ENCODE measurements around the gene GRIK4. TPM values are rescaled to one million over a fixed set of nuclear protein-coding genes. Genes with fewer than 3 reads are reported as not detected.

The GRIK4 gene
- total RNA-seq, 2 experiments from 2014 or later, result not detected

DNA sequence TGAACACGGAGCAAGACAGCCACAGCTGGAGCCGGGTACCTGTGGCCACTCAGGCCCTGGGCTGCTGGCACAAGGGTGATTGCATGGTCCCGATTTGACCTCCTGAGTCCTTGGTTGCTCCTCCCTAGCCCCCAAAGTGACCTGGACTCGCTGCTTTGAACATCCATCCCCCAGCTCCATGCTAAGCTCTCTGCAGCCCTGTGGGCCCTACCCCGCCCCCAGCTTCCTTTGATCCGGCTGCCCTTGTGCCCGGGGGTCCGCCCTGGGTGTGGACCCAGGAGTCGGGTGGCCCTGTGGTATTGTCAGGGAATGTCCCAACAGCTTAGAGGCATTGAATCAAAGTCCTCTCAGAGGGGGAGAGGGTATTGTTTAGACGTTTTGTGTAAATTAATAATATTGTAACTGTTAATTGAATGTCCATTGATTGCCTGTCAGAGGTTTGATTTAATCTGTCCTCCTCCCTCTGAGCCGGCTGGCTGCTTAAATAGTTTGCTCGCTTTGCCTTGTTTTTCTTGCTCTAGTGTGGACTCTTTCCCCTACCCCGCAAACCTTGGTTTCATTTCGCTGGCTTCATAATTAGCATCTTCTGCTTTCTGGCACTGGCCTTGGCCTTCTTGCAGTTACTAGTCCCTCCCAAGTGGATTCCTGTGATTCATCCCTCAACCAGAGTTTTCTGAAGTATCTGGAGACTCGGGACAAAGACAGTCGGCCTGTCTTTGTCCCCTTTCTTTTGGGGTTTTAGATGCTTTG is 20.7 kb downstream of the GRIK4 start:
- POLR2A ChIA-PET, result no interaction called here
- H3K9me3 Mint-ChIP-seq (ENCODE audit: insufficient read depth), result no peaks in the 10 kb centered on the region
- no peak for DNase-seq
- H3K4me3 Mint-ChIP-seq, result no peak overlapping the region
- CTCF ChIA-PET, result no interaction called here
- no peaks in the 10 kb centered on the region for H3K4me1 Mint-ChIP-seq (ENCODE audit: low read depth)
- no peak overlapping the region for H3K27ac Mint-ChIP-seq
- ATAC-seq, result no peak
- H3K27me3 Mint-ChIP-seq (ENCODE audit: low read depth), result no peaks in the 10 kb centered on the region
- no peaks in the 10 kb centered on the region for H3K36me3 Mint-ChIP-seq (ENCODE audit: low read depth)

DNA sequence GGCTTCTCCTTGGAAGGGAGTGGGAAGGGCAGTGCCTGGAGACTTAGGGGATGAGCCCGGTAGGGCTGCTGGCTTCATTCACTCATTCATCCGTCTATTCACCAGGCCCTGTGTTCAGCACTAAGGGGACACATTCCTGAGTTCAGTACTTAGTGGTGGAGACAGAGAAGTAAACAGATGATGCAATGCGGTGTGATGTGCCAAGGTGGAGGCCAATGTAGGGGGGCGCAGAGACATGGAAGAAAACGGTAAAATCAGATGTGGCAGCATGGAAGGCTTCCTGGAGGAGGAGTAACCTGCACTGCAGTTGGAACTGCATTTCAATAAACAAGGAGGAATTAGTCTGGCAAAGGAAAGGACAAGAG is 21.3 kb downstream of the GRIK4 start:
- Mint-ChIP-seq H3K36me3 (ENCODE audit: low read depth) (no peaks in the 10 kb centered on the region), H3K27ac (no peak overlapping the region), H3K4me3 (no peak overlapping the region), H3K9me3 (ENCODE audit: insufficient read depth) (no peaks in the 10 kb centered on the region), H3K27me3 (ENCODE audit: low read depth) (no peaks in the 10 kb centered on the region), H3K4me1 (ENCODE audit: low read depth) (no peaks in the 10 kb centered on the region)
- DNase-seq (no peak), ATAC-seq (no peak)
- ChIA-PET POLR2A (no interaction called here), CTCF (no interaction called here)

DNA sequence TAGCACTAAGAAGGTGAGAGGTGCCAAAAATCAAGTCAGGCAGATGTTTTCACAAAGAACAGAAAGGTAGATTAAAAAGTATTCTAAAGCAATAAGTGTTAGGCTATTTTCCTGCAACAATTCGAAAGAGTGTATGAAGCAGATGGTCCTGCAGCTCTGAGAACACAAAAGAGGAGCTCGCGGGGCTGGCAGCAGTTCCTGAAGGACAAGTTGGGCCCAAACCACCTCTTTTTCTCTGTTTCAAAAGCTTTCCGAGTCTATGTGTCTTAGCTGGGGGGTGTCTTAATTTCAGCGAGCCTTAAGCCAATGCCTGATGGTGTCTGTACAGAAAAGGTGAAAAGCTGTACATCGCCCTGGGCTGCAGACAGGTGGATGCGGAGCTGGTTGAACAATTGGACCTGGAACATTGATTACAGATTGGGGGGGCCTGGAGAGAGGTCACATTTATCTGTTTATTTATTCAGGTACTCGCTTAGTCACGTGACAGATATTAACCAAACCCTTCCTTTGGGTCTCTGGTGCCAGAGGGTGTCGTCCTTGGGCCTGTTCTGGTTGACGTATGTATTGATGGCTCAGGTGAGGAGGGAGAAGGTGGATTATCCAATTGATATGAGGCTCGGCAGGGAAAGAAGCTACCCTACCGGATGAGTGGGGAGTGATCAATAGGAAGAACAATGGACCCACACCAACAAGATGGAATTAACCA is 24.7 kb downstream of the GRIK4 start:
- Mint-ChIP-seq H3K27ac (no peak overlapping the region), H3K36me3 (ENCODE audit: low read depth) (no peaks in the 10 kb centered on the region), H3K4me1 (ENCODE audit: low read depth) (no peaks in the 10 kb centered on the region), H3K9me3 (ENCODE audit: insufficient read depth) (no peaks in the 10 kb centered on the region), H3K4me3 (no peak overlapping the region), H3K27me3 (ENCODE audit: low read depth) (no peaks in the 10 kb centered on the region)
- no peak for ATAC-seq
- DNase-seq, result no peak
- CTCF ChIA-PET, result no interaction called here
- POLR2A ChIA-PET, result no interaction called here

DNA sequence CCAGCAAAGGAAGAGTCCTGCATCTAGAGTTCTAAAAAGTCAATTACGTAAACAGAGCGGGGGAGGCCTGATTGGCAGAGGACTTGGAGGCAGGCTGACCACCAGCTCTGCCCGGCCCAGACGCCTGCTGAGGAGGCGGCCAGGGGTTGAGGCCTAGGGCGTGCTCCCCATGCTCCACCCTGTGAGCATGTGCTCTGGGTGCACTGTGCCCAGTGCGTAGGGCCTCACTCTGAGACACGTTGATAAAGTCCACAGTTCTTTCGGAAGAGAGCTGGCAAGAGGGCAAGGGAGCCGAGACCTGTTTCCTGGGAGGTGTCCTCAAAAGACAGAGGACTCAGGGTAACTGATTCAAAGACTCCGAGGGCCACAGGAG is 25.2 kb downstream of the GRIK4 start:
- H3K27me3 Mint-ChIP-seq (ENCODE audit: low read depth), result no peaks in the 10 kb centered on the region
- ChIA-PET CTCF (no interaction called here), POLR2A (no interaction called here)
- DNase-seq (no peak), ATAC-seq (no peak)
- H3K9me3 Mint-ChIP-seq (ENCODE audit: insufficient read depth), result no peaks in the 10 kb centered on the region
- H3K4me1 Mint-ChIP-seq (ENCODE audit: low read depth), result no peaks in the 10 kb centered on the region
- H3K4me3 Mint-ChIP-seq, result no peak overlapping the region
- H3K27ac Mint-ChIP-seq, result no peak overlapping the region
- no peaks in the 10 kb centered on the region for H3K36me3 Mint-ChIP-seq (ENCODE audit: low read depth)

DNA sequence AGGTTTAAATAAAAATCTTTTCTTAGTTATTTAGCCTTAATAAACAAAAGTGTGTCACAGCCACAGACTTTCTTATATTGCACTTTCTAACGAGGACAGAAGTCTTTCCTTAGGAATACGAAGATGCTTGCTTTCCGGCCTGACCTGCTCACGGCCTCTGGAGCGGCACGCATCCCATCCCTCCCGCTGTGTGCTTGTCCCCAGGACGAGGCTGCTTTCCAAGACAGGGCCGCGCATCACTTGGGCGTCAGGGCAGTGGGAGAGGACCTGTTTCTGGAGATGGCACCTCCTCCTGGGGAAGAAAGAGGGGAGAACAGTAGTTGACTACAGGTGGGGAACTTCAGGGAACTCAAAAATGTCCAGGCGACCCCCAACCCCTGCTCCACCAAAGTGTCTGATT is 26.4 kb downstream of the GRIK4 start:
- no peak overlapping the region for H3K4me3 Mint-ChIP-seq
- ATAC-seq, result no peak
- no peaks in the 10 kb centered on the region for H3K36me3 Mint-ChIP-seq (ENCODE audit: low read depth)
- ChIA-PET POLR2A (no interaction called here), CTCF (no interaction called here)
- DNase-seq, result no peak
- H3K4me1 Mint-ChIP-seq (ENCODE audit: low read depth), result no peaks in the 10 kb centered on the region
- H3K27me3 Mint-ChIP-seq (ENCODE audit: low read depth), result peaks cover 2% of the 10 kb centered on the region
- no peak overlapping the region for H3K27ac Mint-ChIP-seq
- no peaks in the 10 kb centered on the region for H3K9me3 Mint-ChIP-seq (ENCODE audit: insufficient read depth)

DNA sequence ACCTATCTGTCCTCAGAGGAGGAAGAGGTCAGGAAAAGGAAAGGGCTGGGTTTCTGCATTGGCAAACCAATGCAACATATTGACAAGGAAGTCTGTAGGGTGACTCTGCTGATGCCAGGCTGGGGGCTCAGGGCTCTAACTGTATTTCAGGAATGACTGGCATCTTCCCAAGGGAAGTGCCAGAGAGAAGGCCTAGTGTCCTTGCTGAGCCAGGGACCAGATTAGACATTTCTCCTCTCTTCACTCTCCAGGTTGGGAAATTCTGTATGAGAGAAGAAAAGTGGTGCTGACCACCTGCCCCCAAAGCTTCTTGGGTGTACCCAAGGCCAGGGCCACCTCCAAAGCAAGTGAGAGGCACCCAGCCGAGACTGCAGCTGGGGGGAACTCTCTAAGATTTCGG is 27.2 kb downstream of the GRIK4 start:
- ChIA-PET CTCF (no interaction called here), POLR2A (no interaction called here)
- H3K4me3 Mint-ChIP-seq, result no peak overlapping the region
- no peak for ATAC-seq
- no peak overlapping the region for H3K27ac Mint-ChIP-seq
- DNase-seq, result no peak
- H3K9me3 Mint-ChIP-seq (ENCODE audit: insufficient read depth), result no peaks in the 10 kb centered on the region
- H3K27me3 Mint-ChIP-seq (ENCODE audit: low read depth), result peaks cover 2% of the 10 kb centered on the region
- H3K36me3 Mint-ChIP-seq (ENCODE audit: low read depth), result no peaks in the 10 kb centered on the region
- H3K4me1 Mint-ChIP-seq (ENCODE audit: low read depth), result no peaks in the 10 kb centered on the region

- DNase-seq, result no peak
- no peaks in the 10 kb centered on the region for H3K4me1 Mint-ChIP-seq (ENCODE audit: low read depth)
- no peaks in the 10 kb centered on the region for H3K9me3 Mint-ChIP-seq (ENCODE audit: insufficient read depth)
- no peak for ATAC-seq
- peaks cover 3% of the 10 kb centered on the region for H3K27me3 Mint-ChIP-seq (ENCODE audit: low read depth)
- no peaks in the 10 kb centered on the region for H3K36me3 Mint-ChIP-seq (ENCODE audit: low read depth)
- no peak overlapping the region for H3K27ac Mint-ChIP-seq
- ChIA-PET CTCF (no interaction called here), POLR2A (no interaction called here)
- H3K4me3 Mint-ChIP-seq, result no peak overlapping the region
These were observed 28.3 kb downstream of the GRIK4 start for GRCh38 chr11:120539667-120540369.

DNA sequence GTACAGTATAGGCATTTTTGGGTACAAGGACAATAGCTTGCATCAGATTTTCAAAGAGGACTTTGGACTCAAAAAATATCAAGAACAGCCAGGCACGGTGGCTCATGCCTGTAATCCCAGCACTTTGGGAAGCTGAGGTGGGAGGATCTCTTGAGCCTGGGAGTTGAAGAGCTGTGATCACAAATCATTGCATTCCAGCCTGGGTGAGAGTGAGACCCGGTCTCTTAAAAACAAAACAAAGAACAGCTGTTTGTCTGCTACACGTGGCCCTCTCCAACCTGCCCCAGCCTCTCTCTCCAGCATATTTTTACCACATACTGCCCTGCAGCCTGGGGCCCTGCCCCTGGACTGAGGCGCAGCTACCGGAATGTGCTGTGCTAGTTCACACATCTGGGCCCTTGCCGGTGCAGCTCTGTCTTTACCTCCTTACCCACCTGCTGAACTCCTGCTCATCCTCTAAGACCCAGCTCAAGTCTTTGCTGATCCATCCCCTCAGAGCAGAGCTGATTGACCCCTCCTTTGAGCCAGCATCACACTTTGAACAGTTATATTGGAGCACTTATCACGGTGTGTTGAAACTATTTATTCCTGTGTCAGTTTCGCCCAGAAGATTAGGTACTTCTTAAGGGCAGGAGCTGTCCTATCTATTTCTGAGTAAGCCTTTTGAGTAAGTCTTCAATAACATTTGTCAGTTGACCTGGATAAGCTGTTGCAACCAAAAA is 29.4 kb downstream of the GRIK4 start:
- Mint-ChIP-seq H3K27me3 (ENCODE audit: low read depth) (peaks cover 3% of the 10 kb centered on the region), H3K9me3 (ENCODE audit: insufficient read depth) (no peaks in the 10 kb centered on the region), H3K4me1 (ENCODE audit: low read depth) (peaks cover 1% of the 10 kb centered on the region), H3K4me3 (no peak overlapping the region), H3K36me3 (ENCODE audit: low read depth) (no peaks in the 10 kb centered on the region), H3K27ac (no peak overlapping the region)
- ChIA-PET POLR2A (interaction anchor here (0.6 kb wide), 1 partner anchor 115 kb away, joined by 3 read pairs; no protein-coding TSS in a partner anchor), CTCF (no interaction called here)
- ATAC-seq (no peak), DNase-seq (no peak)

DNA sequence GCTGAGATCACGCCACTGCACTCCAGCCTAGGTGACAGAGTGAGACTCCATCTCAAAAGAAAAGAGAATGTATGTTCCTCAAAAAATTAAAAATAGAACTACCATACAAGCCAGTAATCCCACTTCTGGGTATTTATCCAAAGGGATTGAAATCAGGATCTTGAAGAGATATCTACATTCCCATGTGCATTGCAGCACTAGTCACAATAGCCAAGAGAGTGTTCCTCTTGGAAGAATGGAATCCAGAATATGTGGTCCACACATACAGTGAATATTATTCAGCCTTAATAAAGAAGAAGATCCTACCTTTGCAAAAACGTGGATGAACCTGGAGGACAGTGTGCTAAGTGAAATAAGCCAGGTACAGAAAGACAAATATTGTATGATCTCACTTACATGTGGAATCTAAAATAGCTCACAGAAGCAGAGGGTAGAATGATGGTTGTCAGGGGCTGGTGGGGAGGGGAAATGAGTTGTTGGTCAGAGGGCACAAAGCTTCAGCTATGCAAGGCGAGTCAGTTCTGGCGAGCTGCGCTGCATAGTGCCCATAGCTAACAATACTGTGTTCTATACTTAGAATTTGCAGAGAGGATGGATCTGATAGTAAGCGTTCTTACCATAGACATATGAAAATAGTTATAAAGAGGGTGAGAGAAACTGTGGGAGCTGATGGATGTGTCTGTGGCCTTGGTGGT is 32.1 kb downstream of the GRIK4 start:
- Mint-ChIP-seq H3K4me3 (no peak overlapping the region), H3K4me1 (ENCODE audit: low read depth) (peaks cover 4% of the 10 kb centered on the region), H3K27me3 (ENCODE audit: low read depth) (peaks cover 6% of the 10 kb centered on the region), H3K36me3 (ENCODE audit: low read depth) (no peaks in the 10 kb centered on the region), H3K9me3 (ENCODE audit: insufficient read depth) (no peaks in the 10 kb centered on the region), H3K27ac (no peak overlapping the region)
- ChIA-PET POLR2A (no interaction called here), CTCF (no interaction called here)
- ATAC-seq, result no peak
- DNase-seq, result no peak

DNA sequence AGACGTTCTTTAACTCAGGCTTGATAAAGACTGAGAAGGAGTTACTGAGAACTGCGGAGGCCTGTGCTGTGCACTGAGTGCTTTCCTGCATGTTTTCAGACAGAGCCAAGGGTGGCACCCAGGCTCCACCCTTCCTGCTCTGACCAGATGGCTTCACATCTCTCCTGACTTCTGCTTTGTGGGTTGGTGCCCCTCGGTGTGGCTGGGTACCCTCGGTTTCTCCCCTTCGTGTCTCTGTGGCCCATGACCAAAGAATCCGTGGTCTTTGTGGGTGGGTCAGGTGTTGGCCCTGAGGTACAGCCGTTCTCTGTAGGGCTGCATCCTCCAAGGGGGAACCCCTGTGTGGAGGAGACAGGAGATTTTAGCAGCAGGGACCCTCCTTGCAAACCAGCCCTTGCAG is 34.3 kb downstream of the GRIK4 start:
- CTCF ChIA-PET, result no interaction called here
- Mint-ChIP-seq H3K36me3 (ENCODE audit: low read depth) (no peaks in the 10 kb centered on the region), H3K27me3 (ENCODE audit: low read depth) (peaks cover 6% of the 10 kb centered on the region), H3K9me3 (ENCODE audit: insufficient read depth) (no peaks in the 10 kb centered on the region), H3K4me3 (no peak overlapping the region), H3K27ac (no peak overlapping the region), H3K4me1 (ENCODE audit: low read depth) (peaks cover 4% of the 10 kb centered on the region)
- ATAC-seq (no peak), DNase-seq (no peak)
- POLR2A ChIA-PET, result no interaction called here

- POLR2A ChIA-PET, result no interaction called here
- no peak for ATAC-seq
- Mint-ChIP-seq H3K27me3 (ENCODE audit: low read depth) (peaks cover 6% of the 10 kb centered on the region), H3K4me1 (ENCODE audit: low read depth) (peaks cover 4% of the 10 kb centered on the region), H3K9me3 (ENCODE audit: insufficient read depth) (no peaks in the 10 kb centered on the region), H3K27ac (no peak overlapping the region), H3K4me3 (no peak overlapping the region), H3K36me3 (ENCODE audit: low read depth) (no peaks in the 10 kb centered on the region)
- CTCF ChIA-PET, result no interaction called here
- DNase-seq, result no peak
These were observed 35.0 kb downstream of the GRIK4 start for GRCh38 chr11:120546312-120547205.
